ENCODE data around the gene CHPF.
A peak's percentile ranks its signal among the peaks of the same experiment; 100 is the strongest.

CHPF gene

DNA sequence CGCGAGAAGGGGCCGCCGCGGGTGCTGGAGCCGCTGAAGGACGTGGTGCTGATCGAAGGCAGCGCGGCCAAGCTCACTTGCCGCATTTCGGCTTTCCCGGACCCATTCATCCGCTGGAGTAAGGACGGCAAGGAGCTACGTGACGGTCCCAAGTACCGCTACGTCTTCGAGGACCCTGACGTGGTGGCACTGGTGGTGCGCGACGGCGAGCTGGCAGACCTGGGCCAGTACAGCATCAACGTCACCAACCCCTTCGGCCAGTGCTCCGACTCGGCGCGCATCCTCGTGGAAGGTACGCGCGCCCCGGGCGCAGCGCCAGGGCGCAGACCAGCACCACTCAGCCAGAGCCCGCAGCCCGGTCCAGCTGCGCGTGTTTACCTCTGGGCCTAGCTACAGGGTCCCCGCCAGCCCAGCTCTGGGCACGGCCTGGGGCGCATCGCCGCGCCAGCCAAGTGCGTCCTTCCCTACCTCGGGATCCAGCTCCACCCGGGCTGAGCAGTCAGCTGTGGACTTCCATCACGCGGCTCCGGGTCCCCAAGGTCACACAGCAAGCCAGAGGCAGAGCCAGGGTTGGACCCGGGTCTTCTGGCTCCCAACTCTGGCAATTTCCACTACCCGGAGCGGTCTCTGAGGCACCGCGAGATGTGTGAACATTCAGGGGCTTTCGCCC, 46.6 kb downstream of the CHPF start:
- no peak for DNase-seq (ENCODE audit: low spot score)

GRCh38 chr2:219496247-219496824, 47.3 kb downstream of the CHPF start:
- no peak for DNase-seq (ENCODE audit: low spot score)

GRCh38 chr2:219495531-219496122, 48.0 kb downstream of the CHPF start:
- DNase-seq (ENCODE audit: low spot score) = peak; percentile 76

DNA sequence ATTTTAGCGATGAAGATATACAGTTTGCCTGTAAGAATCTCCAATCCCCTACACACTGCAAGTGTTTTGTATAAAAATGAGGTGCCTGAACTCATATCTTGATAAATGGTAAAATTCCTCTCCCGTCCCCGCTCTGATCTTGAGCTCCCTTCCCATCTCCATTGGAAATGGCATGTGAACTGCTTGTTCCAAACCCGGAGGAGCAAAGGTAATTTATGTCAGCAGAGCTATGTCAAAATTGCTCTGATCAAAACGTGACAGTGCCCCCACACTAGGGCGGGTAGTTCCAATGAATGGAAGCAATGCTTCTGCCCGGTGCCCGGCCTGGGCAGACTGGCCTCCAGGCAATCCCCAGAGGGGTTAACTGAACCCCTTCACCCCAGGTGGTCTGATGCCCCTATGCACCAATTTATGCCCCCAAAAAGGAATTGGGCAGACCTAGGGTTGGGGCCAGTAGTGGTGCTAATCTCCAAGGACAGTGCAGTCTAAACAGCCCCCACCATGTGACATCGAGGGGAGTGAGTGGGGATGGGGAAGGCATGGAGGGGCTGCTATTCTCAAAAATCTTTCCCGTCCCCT, 48.6 kb downstream of the CHPF start:
- peak; percentile 52 for DNase-seq (ENCODE audit: low spot score)

GRCh38 chr2:219493086-219493485, 50.5 kb downstream of the CHPF start:
- DNase-seq (ENCODE audit: low spot score) = no peak

GRCh38 chr2:219492575-219492974, 51.0 kb downstream of the CHPF start:
- no peak for DNase-seq (ENCODE audit: low spot score)

DNA sequence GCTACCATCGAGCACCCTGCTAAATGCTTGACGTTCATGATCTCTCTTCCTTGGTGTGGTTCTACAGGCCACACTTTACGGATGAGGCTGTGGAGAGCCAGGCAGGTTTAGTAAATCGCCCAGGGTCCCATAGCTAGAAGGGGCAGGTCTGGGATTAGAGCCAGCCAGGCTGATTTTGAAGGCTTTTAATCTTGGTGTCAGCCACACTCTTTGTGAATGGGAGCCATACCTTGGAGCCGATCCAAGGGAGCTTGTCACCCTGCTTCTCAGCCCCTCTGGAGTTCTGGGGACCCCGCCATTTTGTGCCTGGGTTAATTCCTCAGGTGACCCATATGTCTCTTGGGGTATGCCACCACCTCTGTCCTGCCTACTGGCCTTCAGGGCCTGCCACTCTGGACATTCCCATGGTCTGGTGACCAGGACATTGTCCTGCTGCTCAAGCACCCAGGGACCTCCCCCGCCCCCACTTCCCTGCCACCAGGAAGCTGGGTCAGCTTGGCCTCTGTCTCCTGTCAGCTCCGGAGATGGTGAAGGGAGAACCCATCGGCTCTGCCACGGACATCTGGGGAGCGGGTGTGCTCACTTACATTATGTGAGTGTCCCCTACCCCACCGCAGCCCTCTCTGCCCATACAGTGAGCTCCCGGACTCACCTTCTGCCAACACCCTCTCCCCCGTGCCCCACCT, 52.2 kb downstream of the CHPF start:
- no peak for DNase-seq (ENCODE audit: low spot score)

- DNase-seq (ENCODE audit: low spot score) = no peak
Observed at GRCh38 chr2:219490600-219491130, 52.9 kb downstream of the CHPF start.

GRCh38 chr2:219490186-219490585, 53.4 kb downstream of the CHPF start:
- DNase-seq (ENCODE audit: low spot score) = no peak

- DNase-seq (ENCODE audit: low spot score) = no peak
Observed at GRCh38 chr2:219489315-219489714, 54.3 kb downstream of the CHPF start.

Measured in putamen (tissue), 1 donor.